HEK293T (cell line): ENCODE results near the gene WBP1L.

Experiments used
- BHLHE40 ChIP-seq: fragments of 450-650 bp; IDR thresholded peaks from 2 replicates; pipeline ENCODE4 v1.6.1; 2016; ENCODE audit warnings: mild to moderate bottlenecking, moderate library complexity, borderline replicate concordance
- ELF4 ChIP-seq: fragments of 450-650 bp; IDR thresholded peaks from 2 replicates; pipeline ENCODE4 v1.6.1; 2017; ENCODE audit warnings: antibody characterized with exemption
- FOXA1 ChIP-seq: fragments of 450-650 bp; IDR thresholded peaks from 2 replicates; pipeline ENCODE4 v1.6.1; 2016; ENCODE audit warnings: mild to moderate bottlenecking
- FOXK2 ChIP-seq: fragments of 450-650 bp; IDR thresholded peaks from 2 replicates; pipeline ENCODE4 v1.6.1; 2016; ENCODE audit warnings: mild to moderate bottlenecking
- FOXM1 ChIP-seq: fragments of 450-650 bp; IDR thresholded peaks from 2 replicates; pipeline ENCODE4 v1.6.1; 2017; ENCODE audit warnings: mild to moderate bottlenecking, borderline replicate concordance
- HDGF ChIP-seq: fragments of 450-650 bp; IDR thresholded peaks from 2 replicates; pipeline ENCODE4 v1.6.1; 2017; ENCODE audit warnings: antibody characterized with exemption, borderline replicate concordance
- L3MBTL2 ChIP-seq: fragments of 450-650 bp; conservative IDR thresholded peaks from 2 replicates; pipeline ENCODE4 v1.6.1; 2016; ENCODE audit warnings: mild to moderate bottlenecking
- NFRKB ChIP-seq: fragments of 450-650 bp; IDR thresholded peaks from 2 replicates; pipeline ENCODE4 v1.6.1; 2016; ENCODE audit warnings: mild to moderate bottlenecking, moderate library complexity
- SP1 ChIP-seq: fragments of 450-650 bp; IDR thresholded peaks from 2 replicates; pipeline ENCODE4 v1.6.1; 2017
- TARDBP ChIP-seq: fragments of 450-650 bp; IDR thresholded peaks from 2 replicates; pipeline ENCODE4 v1.6.1; 2016
- ZNF384 ChIP-seq: fragments of 450-650 bp; IDR thresholded peaks from 2 replicates; pipeline ENCODE4 v1.6.1; 2016
- TF ChIP-seq, protein P1 (sequence below): fragments of 450-650 bp; IDR thresholded peaks from 2 replicates; pipeline ENCODE4 v1.6.1; 2016

DNA sequence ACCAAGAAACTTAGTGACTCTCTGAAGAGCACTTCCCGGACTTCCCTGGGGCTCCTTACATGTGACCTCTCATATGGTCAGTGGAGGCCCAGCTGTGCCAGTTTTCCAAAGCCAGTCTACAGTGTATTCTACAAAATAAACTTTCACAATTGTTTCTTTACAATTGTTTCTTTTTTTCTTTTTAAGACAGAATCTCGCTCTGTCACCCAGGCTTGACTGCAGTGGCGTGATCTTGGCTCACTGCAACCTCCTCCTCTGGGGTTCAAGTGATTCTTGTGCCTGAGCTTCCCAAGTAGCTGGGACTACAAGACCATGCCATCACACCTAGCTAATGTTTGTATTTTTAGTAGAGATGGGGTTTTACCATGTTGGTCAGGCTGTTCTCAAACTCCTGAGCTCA, 67.6 kb downstream of the WBP1L start:
- TF ChIP-seq FOXK2 = no peak
- TF ChIP-seq TARDBP = no peak
- no peak for TF ChIP-seq BHLHE40
- TF ChIP-seq ZNF384 = no peak
- no peak for TF ChIP-seq SP1
- TF ChIP-seq FOXA1 = no peak
- TF ChIP-seq NFRKB = no peak
- TF ChIP-seq FOXM1 = no peak
- no peak for TF ChIP-seq ELF4
- TF ChIP-seq, protein P1, sequence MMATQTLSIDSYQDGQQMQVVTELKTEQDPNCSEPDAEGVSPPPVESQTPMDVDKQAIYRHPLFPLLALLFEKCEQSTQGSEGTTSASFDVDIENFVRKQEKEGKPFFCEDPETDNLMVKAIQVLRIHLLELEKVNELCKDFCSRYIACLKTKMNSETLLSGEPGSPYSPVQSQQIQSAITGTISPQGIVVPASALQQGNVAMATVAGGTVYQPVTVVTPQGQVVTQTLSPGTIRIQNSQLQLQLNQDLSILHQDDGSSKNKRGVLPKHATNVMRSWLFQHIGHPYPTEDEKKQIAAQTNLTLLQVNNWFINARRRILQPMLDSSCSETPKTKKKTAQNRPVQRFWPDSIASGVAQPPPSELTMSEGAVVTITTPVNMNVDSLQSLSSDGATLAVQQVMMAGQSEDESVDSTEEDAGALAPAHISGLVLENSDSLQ = no peak
- TF ChIP-seq HDGF = no peak
- TF ChIP-seq L3MBTL2 = no peak
